Panc1 (cell line): ENCODE data around the gene PPHLN1. TPM values are rescaled to one million over a fixed set of nuclear protein-coding genes. Genes with fewer than 3 reads are reported as not detected.

Source experiments
- ATAC-seq: fragments of 200-7000 bp; cut with Tn5 transposase; 2 replicates; pipeline ENCODE4 v1.9.1; 2020; ENCODE audit warnings: mild to moderate bottlenecking, moderate library complexity
- BruUV-seq: library from RNA; stranded (reverse); fragments of 400-500 nt; replicated peaks from 2 replicates; lab custom pipeline; 2021; lab: Mats Ljungman, UMichigan
- CTCF ChIA-PET: fragments of 300-600 bp; sonication (Branson Sonifier 250); formaldehyde crosslinking; loops from one replicate; lab custom pipeline; 2022; ENCODE audit warnings: antibody characterized with exemption; lab: Charles Lee
- POLR2A ChIA-PET: fragments of 300-600 bp; sonication (Branson Sonifier 250); formaldehyde crosslinking; loops from one replicate; lab custom pipeline; 2022; ENCODE audit warnings: antibody characterized with exemption; lab: Charles Lee
- DNase-seq: peaks from one replicate; pipeline ENCODE4 v3.0.0-alpha.2; 2010; ENCODE audit warnings: low read depth, low spot score
- H3K27ac ChIP-seq: 2 replicates; pipeline ENCODE4 v1.5.1; 2011; ENCODE audit warnings: mild to moderate bottlenecking, low read length, inconsistent platforms
- H3K27me3 ChIP-seq: fragments of 200-500 bp; sonication (Bioruptor generic); 2 replicates; pipeline ENCODE4 v1.6.0; 2014; ENCODE audit warnings: low read length, inconsistent platforms; ENCODE audit not compliant: control insufficient read depth, insufficient read depth
- H3K36me3 ChIP-seq: fragments of 200-500 bp; sonication (Bioruptor generic); 2 replicates; pipeline ENCODE4 v1.5.1; 2014; ENCODE audit warnings: inconsistent platforms, mild to moderate bottlenecking, low read length, moderate library complexity; ENCODE audit not compliant: control insufficient read depth, insufficient read depth
- H3K4me1 ChIP-seq: 2 replicates; pipeline ENCODE4 v1.5.1; 2011; ENCODE audit warnings: inconsistent platforms, mild to moderate bottlenecking, low read length, moderate library complexity; ENCODE audit not compliant: control insufficient read depth, insufficient read depth
- H3K4me3 ChIP-seq, 2 experiments: 2 replicates each; pipeline ENCODE4 v1.5.1; 2011 to 2012; ENCODE audit warnings: low read depth in 2 of 2, low read length in 2 of 2, mild to moderate bottlenecking in 2 of 2, inconsistent platforms in 1 of 2, moderate library complexity in 1 of 2
- H3K9me3 ChIP-seq: fragments of 200-500 bp; sonication (Bioruptor generic); 2 replicates; pipeline ENCODE4 v1.5.1; 2014; ENCODE audit warnings: low read depth, mild to moderate bottlenecking, inconsistent platforms, low read length, moderate library complexity; ENCODE audit not compliant: control insufficient read depth, insufficient read depth
- POLR2AphosphoS5 ChIP-seq: IDR thresholded peaks from 2 replicates; pipeline ENCODE4 v1.6.1; 2012; ENCODE audit warnings: mild to moderate bottlenecking, low read depth, low read length, moderate library complexity
- SIN3A ChIP-seq: IDR thresholded peaks from 2 replicates; pipeline ENCODE4 v1.6.1; 2012; ENCODE audit warnings: low read depth, mild to moderate bottlenecking, low read length, moderate library complexity, borderline replicate concordance; ENCODE audit not compliant: insufficient read depth
- TCF7L2 ChIP-seq: IDR thresholded peaks from 2 replicates; pipeline ENCODE4 v1.6.1; 2011; ENCODE audit warnings: mild to moderate bottlenecking, low read depth, low read length, inconsistent platforms
- in situ Hi-C: cut with HindIII; loops from 2 replicates; pipeline ENCODE4 v1.10.0; 2016; ENCODE audit warnings: low sequenced_read_pairs, low pct_unique_long_range_greater_than_20kb
- intact Hi-C: fragments of 100-400 bp; cut with micrococcal nuclease; formaldehyde crosslinking; loops from one replicate; pipeline ENCODE4 v1.10.0; 2022; ENCODE audit not compliant: unreplicated experiment
- total RNA-seq: library from RNA; stranded (reverse); gene quantifications from one replicate; pipeline ENCODE4 v1.2.1, GENCODE V29; 2021; ENCODE audit not compliant: unreplicated experiment
- TF ChIP-seq, protein P1 (sequence below), 2 experiments: IDR thresholded peaks; 2 replicates each; pipeline ENCODE4 v1.6.1; 2011 to 2012; ENCODE audit warnings: low read depth in 2 of 2, control low read depth in 1 of 2, low read length in 1 of 2, mild to moderate bottlenecking in 1 of 2, moderate library complexity in 1 of 2; ENCODE audit not compliant: insufficient read depth in 1 of 2
- TF ChIP-seq, protein P2 (sequence below): fragments of 450-650 bp; IDR thresholded peaks from 2 replicates; pipeline ENCODE4 v1.5.1; 2017; ENCODE audit warnings: mild to moderate bottlenecking

The PPHLN1 gene
- total RNA-seq, 1 experiment from 2014 or later: 56.5 TPM

DNA sequence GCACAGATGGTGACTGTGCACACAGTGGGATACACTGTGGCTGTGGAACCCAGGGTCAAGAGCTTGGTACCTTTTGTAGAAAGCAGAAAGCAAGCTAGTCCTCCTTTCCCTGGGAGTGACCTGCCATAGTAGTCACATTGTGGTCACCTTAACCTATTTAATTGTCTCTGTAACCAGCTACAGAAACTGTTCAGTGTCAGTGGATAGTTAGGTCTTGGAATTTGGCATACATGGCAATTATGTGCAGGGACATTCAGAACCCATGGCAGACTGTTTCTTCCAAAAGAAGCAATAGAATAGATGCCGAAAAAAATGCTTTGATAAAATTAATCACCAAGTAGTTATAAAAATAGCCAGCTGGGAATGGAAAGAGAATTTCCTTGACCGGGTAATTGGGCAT is 30.4 kb downstream of the PPHLN1 start:
- H3K27ac ChIP-seq: no peak overlapping the region
- in situ Hi-C loops (no loop called here), intact Hi-C loops (no loop called here)
- H3K9me3 ChIP-seq: no peaks in the 10 kb centered on the region
- ATAC-seq: no peak
- no peaks in the 10 kb centered on the region for H3K4me1 ChIP-seq
- TF ChIP-seq SIN3A: no peak
- TF ChIP-seq, protein P1, sequence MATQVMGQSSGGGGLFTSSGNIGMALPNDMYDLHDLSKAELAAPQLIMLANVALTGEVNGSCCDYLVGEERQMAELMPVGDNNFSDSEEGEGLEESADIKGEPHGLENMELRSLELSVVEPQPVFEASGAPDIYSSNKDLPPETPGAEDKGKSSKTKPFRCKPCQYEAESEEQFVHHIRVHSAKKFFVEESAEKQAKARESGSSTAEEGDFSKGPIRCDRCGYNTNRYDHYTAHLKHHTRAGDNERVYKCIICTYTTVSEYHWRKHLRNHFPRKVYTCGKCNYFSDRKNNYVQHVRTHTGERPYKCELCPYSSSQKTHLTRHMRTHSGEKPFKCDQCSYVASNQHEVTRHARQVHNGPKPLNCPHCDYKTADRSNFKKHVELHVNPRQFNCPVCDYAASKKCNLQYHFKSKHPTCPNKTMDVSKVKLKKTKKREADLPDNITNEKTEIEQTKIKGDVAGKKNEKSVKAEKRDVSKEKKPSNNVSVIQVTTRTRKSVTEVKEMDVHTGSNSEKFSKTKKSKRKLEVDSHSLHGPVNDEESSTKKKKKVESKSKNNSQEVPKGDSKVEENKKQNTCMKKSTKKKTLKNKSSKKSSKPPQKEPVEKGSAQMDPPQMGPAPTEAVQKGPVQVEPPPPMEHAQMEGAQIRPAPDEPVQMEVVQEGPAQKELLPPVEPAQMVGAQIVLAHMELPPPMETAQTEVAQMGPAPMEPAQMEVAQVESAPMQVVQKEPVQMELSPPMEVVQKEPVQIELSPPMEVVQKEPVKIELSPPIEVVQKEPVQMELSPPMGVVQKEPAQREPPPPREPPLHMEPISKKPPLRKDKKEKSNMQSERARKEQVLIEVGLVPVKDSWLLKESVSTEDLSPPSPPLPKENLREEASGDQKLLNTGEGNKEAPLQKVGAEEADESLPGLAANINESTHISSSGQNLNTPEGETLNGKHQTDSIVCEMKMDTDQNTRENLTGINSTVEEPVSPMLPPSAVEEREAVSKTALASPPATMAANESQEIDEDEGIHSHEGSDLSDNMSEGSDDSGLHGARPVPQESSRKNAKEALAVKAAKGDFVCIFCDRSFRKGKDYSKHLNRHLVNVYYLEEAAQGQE (IDR thresholded peaks at IDR 0.05; ENCODE audit: insufficient read depth in 1 of 2, low read depth in 2 of 2, low read length in 1 of 2): no peak
- TF ChIP-seq, protein P2, sequence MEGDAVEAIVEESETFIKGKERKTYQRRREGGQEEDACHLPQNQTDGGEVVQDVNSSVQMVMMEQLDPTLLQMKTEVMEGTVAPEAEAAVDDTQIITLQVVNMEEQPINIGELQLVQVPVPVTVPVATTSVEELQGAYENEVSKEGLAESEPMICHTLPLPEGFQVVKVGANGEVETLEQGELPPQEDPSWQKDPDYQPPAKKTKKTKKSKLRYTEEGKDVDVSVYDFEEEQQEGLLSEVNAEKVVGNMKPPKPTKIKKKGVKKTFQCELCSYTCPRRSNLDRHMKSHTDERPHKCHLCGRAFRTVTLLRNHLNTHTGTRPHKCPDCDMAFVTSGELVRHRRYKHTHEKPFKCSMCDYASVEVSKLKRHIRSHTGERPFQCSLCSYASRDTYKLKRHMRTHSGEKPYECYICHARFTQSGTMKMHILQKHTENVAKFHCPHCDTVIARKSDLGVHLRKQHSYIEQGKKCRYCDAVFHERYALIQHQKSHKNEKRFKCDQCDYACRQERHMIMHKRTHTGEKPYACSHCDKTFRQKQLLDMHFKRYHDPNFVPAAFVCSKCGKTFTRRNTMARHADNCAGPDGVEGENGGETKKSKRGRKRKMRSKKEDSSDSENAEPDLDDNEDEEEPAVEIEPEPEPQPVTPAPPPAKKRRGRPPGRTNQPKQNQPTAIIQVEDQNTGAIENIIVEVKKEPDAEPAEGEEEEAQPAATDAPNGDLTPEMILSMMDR: no peak
- no peak for TF ChIP-seq TCF7L2
- H3K36me3 ChIP-seq: peaks cover 7% of the 10 kb centered on the region; the same call in 1 of the 2 replicates
- BruUV-seq: no TSS peak
- ChIA-PET POLR2A (no interaction called here), CTCF (no interaction called here)
- no peak for DNase-seq
- no peaks in the 10 kb centered on the region for H3K27me3 ChIP-seq
- H3K4me3 ChIP-seq: no peak overlapping the region

DNA sequence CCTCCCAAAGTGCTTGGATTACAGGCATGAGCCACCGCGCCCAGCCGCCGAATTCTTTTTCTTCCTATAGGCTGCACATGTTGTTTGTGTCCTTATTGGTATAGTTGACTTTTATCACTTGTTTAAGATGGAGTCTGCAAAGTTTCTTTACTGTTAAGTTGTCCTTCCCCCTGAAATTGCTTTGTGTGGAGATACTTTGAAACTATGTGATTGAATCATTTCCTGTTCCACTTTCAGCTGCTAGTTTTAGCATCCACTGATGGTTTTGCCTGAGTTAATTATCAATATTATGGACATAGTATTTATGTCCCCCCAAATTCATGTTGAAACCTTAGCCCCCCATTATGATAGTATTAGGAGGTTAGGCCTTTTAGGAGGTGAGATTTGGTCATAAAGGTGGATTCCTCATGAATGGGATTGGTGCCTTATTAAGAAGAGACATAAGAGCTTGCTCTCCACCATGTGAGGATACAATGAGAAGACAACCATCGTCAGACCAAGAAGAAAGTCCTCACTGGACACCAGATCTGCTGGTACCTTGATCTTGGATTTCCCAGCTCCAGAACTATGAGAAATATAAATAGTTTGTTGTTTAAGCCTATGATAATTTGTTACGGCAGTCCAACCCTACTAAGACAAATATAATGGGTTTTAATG is 34.9 kb downstream of the PPHLN1 start:
- no peak overlapping the region for H3K27ac ChIP-seq
- no TSS peak for BruUV-seq
- intact Hi-C loops (no loop called here), in situ Hi-C loops (no loop called here)
- no peaks in the 10 kb centered on the region for H3K4me1 ChIP-seq
- no peaks in the 10 kb centered on the region for H3K27me3 ChIP-seq
- TF ChIP-seq POLR2AphosphoS5: no peak
- TF ChIP-seq SIN3A: no peak
- TF ChIP-seq, protein P1 (IDR thresholded peaks at IDR 0.05; ENCODE audit: insufficient read depth in 1 of 2, low read depth in 2 of 2, low read length in 1 of 2): no peak
- ATAC-seq (no peak), DNase-seq (no peak)
- no peaks in the 10 kb centered on the region for H3K9me3 ChIP-seq
- CTCF ChIA-PET: no interaction called here
- no peak overlapping the region for H3K4me3 ChIP-seq
- peaks cover 2% of the 10 kb centered on the region; the same call in 1 of the 2 replicates for H3K36me3 ChIP-seq
- POLR2A ChIA-PET: no interaction called here
